KBM-7 (cell line): ENCODE results near the gene SYNRG.
"Not testable (repeated sequence)": the region's sequence is repeated elsewhere in the genome, so short reads cannot be mapped to it uniquely, and the experiment has no call there.

ENCODE experiments used
- DNase-seq: peaks from one replicate; pipeline ENCODE4 v3.0.0-alpha.2; 2015
- in situ Hi-C: fragments of 300-500 bp; cut with MboI; formaldehyde crosslinking; loops from 2 replicates; pipeline ENCODE4 v1.14.3; 2020; ENCODE audit warnings: low sequenced_read_pairs, low pct_unique_long_range_greater_than_20kb, mixed read lengths

Gene SYNRG

GRCh38 chr17:37609170-37610040, at the start of gene SYNRG:
Gene SYNRG (minus strand): TSS chr17:37609418. CDS start chr17:37609355, 63 bp downstream.
- peak; percentile 98 for DNase-seq
- in situ Hi-C loops, result no loop called here

- DNase-seq, result no peak
- in situ Hi-C loops, result no loop called here
Measured at GRCh38 chr17:37657202-37657601, 48.0 kb upstream of the SYNRG start.

GRCh38 chr17:37651849-37652248, 42.6 kb upstream of the SYNRG start:
- DNase-seq, result no peak
- in situ Hi-C loops, result no loop called here

GRCh38 chr17:37650419-37651003, 41.3 kb upstream of the SYNRG start:
- in situ Hi-C loops, result no loop called here
- peak; percentile 32 for DNase-seq

GRCh38 chr17:37648555-37648954, 39.3 kb upstream of the SYNRG start:
- no peak for DNase-seq
- in situ Hi-C loops, result no loop called here

- in situ Hi-C loops, result no loop called here
Measured at GRCh38 chr17:37647856-37648255, 38.6 kb upstream of the SYNRG start.

GRCh38 chr17:37643869-37644268, 34.7 kb upstream of the SYNRG start:
- in situ Hi-C loops, result no loop called here
- no peak for DNase-seq

More at GRCh38 chr17:37647856-37648255, 38.6 kb upstream of the SYNRG start:
- no peak for DNase-seq

- DNase-seq, result peak; percentile 84
- in situ Hi-C loops, result no loop called here
Measured at GRCh38 chr17:37643118-37643766, 34.0 kb upstream of the SYNRG start, which contains the start of gene DDX52. Gene DDX52 (minus strand): TSS chr17:37643446. CDS start chr17:37643420, 26 bp downstream.

- DNase-seq, result peak; percentile 20
- in situ Hi-C loops, result no loop called here
Measured at GRCh38 chr17:37642681-37643080, 33.5 kb upstream of the SYNRG start.

GRCh38 chr17:37640015-37640414, 30.8 kb upstream of the SYNRG start:
- DNase-seq, result peak; percentile 18
- in situ Hi-C loops, result no loop called here

GRCh38 chr17:37637956-37638355, 28.7 kb upstream of the SYNRG start:
- DNase-seq, result no peak
- in situ Hi-C loops, result no loop called here

- in situ Hi-C loops, DNase-seq: not testable (repeated sequence)
Measured at GRCh38 chr17:37616430-37616829, 7.2 kb upstream of the SYNRG start.

GRCh38 chr17:37614823-37615222, 5.6 kb upstream of the SYNRG start:
- no peak for DNase-seq
- in situ Hi-C loops, result no loop called here

- DNase-seq, result no peak
Measured at GRCh38 chr17:37614391-37614790, 5.2 kb upstream of the SYNRG start.

GRCh38 chr17:37610971-37611370, 1.8 kb upstream of the SYNRG start:
- DNase-seq, result no peak
- in situ Hi-C loops, result no loop called here

More at GRCh38 chr17:37614391-37614790, 5.2 kb upstream of the SYNRG start:
- in situ Hi-C loops, result no loop called here

- DNase-seq, in situ Hi-C loops: not testable (repeated sequence)
Measured at GRCh38 chr17:37610041-37610420, 813 bp upstream of the SYNRG start.

- DNase-seq, result peak; percentile 80
- in situ Hi-C loops, result no loop called here
Measured at GRCh38 chr17:37608351-37609169, 658 bp downstream of the SYNRG start.

- in situ Hi-C loops, result no loop called here
Measured at GRCh38 chr17:37607637-37608331, 1.4 kb downstream of the SYNRG start.

More at GRCh38 chr17:37607637-37608331, 1.4 kb downstream of the SYNRG start:
- DNase-seq, result peak; percentile 19
